PC-3 (cell line): Measurements from ENCODE around the gene PIM1.

Experiments used
- EZH2 ChIP-seq: fragments of 300-600 bp; sonication (generic); IDR thresholded peaks from one replicate; pipeline ENCODE4 v1.6.1; 2017; ENCODE audit warnings: antibody characterized with exemption, mild to moderate bottlenecking, low read length; ENCODE audit not compliant: unreplicated experiment
- EZH2phosphoT487 ChIP-seq: fragments of 300-600 bp; sonication (generic); IDR thresholded peaks from 2 replicates; pipeline ENCODE4 v1.6.1; 2018; ENCODE audit warnings: mild to moderate bottlenecking, antibody characterized with exemption, low read length, borderline replicate concordance
- TF ChIP-seq, protein P1 (sequence below): fragments of 300-600 bp; sonication (generic); conservative IDR thresholded peaks from 2 replicates; pipeline ENCODE4 v1.5.1; 2017; ENCODE audit warnings: antibody characterized with exemption, low read depth, mild to moderate bottlenecking, low read length

DNA sequence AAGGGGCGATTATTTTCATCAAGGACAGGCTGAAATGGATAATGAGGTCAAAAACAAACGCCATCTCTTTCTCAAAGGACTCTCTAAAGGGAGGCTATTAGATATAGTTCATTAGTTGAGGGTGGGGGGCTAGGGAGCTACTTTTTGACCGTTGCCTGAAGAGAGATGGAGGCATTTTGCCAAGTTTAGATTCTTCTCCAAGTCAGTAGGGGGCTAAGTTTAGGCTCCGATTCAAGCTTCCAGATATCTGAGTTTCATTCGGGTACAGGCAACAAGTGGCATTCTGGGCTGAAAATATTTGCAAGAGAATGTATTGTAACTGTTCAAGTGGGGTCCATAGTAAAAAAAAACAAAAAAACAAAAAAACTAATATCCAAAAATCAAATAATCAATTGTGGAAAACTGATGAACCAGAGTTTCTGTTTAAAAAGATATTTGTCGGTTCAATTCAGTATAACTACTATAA is 43.4 kb upstream of the PIM1 start:
- TF ChIP-seq, protein P1, sequence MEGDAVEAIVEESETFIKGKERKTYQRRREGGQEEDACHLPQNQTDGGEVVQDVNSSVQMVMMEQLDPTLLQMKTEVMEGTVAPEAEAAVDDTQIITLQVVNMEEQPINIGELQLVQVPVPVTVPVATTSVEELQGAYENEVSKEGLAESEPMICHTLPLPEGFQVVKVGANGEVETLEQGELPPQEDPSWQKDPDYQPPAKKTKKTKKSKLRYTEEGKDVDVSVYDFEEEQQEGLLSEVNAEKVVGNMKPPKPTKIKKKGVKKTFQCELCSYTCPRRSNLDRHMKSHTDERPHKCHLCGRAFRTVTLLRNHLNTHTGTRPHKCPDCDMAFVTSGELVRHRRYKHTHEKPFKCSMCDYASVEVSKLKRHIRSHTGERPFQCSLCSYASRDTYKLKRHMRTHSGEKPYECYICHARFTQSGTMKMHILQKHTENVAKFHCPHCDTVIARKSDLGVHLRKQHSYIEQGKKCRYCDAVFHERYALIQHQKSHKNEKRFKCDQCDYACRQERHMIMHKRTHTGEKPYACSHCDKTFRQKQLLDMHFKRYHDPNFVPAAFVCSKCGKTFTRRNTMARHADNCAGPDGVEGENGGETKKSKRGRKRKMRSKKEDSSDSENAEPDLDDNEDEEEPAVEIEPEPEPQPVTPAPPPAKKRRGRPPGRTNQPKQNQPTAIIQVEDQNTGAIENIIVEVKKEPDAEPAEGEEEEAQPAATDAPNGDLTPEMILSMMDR: no peak
- TF ChIP-seq EZH2phosphoT487 (no peak), EZH2 (no peak)
